HL-60 (cell line): ENCODE results near the gene PRTN3.

Source experiments
- DNase-seq, 2 experiments: peaks; one replicate each; pipeline ENCODE4 v3.0.0-alpha.2; 2010 to 2020; ENCODE audit warnings: low read depth in 1 of 2, low spot score in 1 of 2
- H3K27ac ChIP-seq: fragments of 250-450 bp; sonication (Bioruptor Pico); replicated peaks from 2 replicates; pipeline ENCODE4 v1.5.1; 2020; ENCODE audit warnings: mild to moderate bottlenecking, moderate library complexity
- H3K27me3 ChIP-seq: fragments of 250-450 bp; sonication (Bioruptor Pico); 2 replicates; pipeline ENCODE4 v1.5.1; 2021; ENCODE audit warnings: mild to moderate bottlenecking, moderate library complexity; ENCODE audit not compliant: insufficient read depth, poor library complexity, severe bottlenecking
- H3K4me3 ChIP-seq: replicated peaks from 2 replicates; pipeline ENCODE4 v1.5.1; 2011; ENCODE audit warnings: mild to moderate bottlenecking, control low read depth, low read length; ENCODE audit not compliant: insufficient read depth
- CTCF ChIP-seq: IDR thresholded peaks from one replicate; pipeline ENCODE4 v1.5.1; 2011; ENCODE audit warnings: low read length, control low read depth, inconsistent platforms; ENCODE audit not compliant: insufficient read depth
- GABPA ChIP-seq: IDR thresholded peaks from 2 replicates; pipeline ENCODE4 v1.6.1; 2012; ENCODE audit warnings: low read depth
- POLR2AphosphoS5 ChIP-seq: IDR thresholded peaks from 2 replicates; pipeline ENCODE4 v1.6.1; 2012; ENCODE audit warnings: low read depth
- REST ChIP-seq: IDR thresholded peaks from 2 replicates; pipeline ENCODE4 v1.6.1; 2012; ENCODE audit warnings: low read depth; ENCODE audit not compliant: insufficient replicate concordance
- SPI1 ChIP-seq: IDR thresholded peaks from 2 replicates; pipeline ENCODE4 v1.6.1; 2012; ENCODE audit warnings: low read depth, mild to moderate bottlenecking, borderline replicate concordance

PRTN3 gene

GRCh38 chr19:881385-882071 lies 40.7 kb downstream of the PRTN3 start:
- no peak for TF ChIP-seq POLR2AphosphoS5
- TF ChIP-seq REST: no peak
- no peak for TF ChIP-seq CTCF
- no peak for TF ChIP-seq SPI1
- no peak for TF ChIP-seq GABPA
- no peak overlapping the region for H3K27ac ChIP-seq
- no peaks in the 10 kb centered on the region for H3K27me3 ChIP-seq
- H3K4me3 ChIP-seq: no peak overlapping the region
- DNase-seq: no peak

- H3K27me3 ChIP-seq: no peaks in the 10 kb centered on the region
- H3K27ac ChIP-seq: no peak overlapping the region
- H3K4me3 ChIP-seq: no peak overlapping the region
- no peak for DNase-seq
- TF ChIP-seq CTCF: no peak
- TF ChIP-seq SPI1: no peak
- TF ChIP-seq REST: no peak
- TF ChIP-seq GABPA: no peak
- TF ChIP-seq POLR2AphosphoS5: no peak
Measured at GRCh38 chr19:882871-883497, 42.2 kb downstream of the PRTN3 start.

- Histone ChIP-seq H3K27ac (no peak overlapping the region), H3K27me3 (no peaks in the 10 kb centered on the region), H3K4me3 (no peak overlapping the region)
- TF ChIP-seq REST (no peak), GABPA (no peak), CTCF (no peak), POLR2AphosphoS5 (no peak), SPI1 (no peak)
- no peak for DNase-seq
Measured at GRCh38 chr19:883661-884211, 42.9 kb downstream of the PRTN3 start.
